Activated naive CD4-positive, alpha-beta T cell treated with anti-CD3 and anti-CD28 coated beads, Interleukin-2, amount 50 U/mL, for 16 hours (primary cell): ENCODE measurements around the gene EHMT1.

ENCODE experiments used
- DNase-seq: peaks from one replicate; pipeline ENCODE4 v3.0.0-alpha.2; 2020

EHMT1 gene

DNA sequence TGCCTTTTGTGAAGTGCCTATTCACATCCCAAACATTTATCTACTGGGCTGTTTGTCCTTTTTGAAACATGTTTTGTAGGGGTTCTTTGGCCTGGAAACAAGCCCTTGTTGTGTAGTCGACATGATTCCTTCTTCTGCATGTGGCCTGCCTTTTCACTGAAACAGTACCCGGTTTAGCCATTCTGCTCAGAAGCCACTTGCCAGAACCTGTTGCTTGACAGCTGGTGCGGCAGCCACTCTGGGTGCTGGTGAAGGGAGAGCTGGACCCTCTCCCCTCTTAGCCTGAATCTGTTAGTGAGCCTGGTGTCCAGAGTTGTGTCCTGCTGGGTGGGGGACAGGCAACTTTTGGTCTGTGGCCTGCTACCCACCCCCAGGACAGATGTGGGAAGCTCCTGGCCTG lies 129.9 kb downstream of the EHMT1 start:
- DNase-seq = no peak

DNA sequence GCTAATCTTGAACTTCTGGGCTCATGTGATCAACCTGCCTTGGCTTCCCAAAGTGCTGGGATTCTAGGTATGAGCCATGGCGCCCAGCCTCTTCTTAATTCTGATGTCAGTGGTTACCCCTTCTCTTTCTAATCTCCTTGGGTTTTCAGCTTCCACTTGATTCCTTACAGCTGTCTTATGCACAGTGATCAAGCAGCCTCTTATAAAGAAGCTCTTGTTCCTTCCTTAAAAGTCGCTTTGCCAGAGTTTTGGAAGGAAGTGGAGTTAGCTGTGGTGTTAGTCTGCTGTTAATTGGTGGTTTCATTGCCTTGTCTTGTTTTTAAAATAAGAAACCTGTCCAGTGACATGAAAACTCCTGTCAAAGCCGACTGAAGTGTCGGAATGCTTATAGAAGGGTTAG lies 130.7 kb downstream of the EHMT1 start:
- no peak for DNase-seq

DNA sequence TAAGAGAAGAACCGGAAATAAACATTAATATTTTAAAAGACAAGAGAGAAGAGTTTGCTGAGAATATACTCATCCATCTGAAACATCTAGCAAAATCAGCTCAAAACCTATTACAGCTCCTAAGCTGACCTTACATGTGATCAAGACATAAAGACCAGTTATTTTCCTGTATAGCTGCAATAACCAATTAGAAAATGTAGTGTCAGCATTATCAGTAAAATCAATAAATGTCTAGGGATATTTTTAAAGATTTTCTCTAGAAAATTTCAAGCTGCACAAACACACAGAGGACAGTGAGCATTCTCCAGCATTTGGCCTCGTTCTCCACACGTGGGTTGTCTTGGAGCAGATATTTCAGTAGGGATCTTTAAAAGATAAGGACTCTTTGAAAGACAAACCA lies 131.2 kb downstream of the EHMT1 start:
- no peak for DNase-seq

DNA sequence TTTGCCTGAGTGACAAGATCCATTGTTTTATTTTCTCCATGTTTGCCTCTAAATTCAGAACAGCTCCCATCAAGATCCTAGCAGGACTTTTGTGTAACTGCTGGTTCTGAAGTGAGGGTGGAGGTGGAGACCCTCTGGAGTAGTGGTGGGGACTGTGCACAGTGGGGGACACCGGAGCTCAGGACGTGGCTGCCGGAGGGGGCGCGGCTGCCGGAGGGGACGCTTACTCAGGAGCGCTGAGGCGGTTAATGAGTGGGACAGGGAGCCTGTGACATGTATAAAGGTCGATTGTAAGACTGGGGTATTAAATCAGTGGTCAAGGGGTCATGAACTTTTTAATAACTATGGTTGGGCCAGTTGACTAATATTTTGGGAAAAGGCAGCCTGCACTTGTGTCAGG lies 131.8 kb downstream of the EHMT1 start:
- DNase-seq = no peak

DNA sequence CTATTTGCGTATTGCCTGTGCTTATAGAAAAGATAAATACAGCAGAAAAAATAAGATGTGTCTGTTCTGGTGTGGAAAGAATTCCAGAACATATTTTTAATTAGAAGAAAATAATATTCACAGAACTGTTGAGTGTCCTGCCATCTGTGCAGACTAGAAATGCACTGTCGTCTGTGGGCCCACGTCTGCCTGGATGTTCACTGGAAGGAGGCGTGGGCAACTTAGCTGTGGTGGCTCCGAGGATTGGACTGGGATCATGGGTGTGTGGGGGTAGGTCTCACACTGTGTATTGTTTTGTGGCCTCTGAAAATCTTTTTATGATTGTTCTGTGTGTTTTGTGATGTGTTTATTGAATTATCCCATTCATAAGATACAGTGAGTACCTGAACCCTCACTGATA lies 132.8 kb downstream of the EHMT1 start:
- DNase-seq = no peak

DNA sequence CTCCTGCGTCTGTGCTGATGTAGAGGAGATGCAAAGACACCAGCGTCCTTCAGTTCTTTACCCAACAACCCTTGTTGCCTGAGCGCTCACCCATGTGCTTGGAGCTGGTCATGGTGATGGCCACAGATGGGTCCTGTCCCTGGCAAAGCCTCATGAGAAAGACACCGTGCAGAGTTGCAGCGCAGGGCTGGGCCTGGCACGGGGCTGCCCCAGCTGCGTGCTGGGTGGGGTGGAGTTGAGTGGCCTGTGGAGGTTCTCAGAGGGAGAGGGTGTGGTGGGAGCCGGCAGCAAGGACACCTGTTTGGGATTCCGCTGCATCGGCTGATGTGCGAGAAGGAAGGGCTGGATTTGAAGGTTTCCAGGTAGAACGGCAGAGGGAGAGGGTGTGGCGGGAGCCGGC lies 133.6 kb downstream of the EHMT1 start:
- no peak for DNase-seq

DNA sequence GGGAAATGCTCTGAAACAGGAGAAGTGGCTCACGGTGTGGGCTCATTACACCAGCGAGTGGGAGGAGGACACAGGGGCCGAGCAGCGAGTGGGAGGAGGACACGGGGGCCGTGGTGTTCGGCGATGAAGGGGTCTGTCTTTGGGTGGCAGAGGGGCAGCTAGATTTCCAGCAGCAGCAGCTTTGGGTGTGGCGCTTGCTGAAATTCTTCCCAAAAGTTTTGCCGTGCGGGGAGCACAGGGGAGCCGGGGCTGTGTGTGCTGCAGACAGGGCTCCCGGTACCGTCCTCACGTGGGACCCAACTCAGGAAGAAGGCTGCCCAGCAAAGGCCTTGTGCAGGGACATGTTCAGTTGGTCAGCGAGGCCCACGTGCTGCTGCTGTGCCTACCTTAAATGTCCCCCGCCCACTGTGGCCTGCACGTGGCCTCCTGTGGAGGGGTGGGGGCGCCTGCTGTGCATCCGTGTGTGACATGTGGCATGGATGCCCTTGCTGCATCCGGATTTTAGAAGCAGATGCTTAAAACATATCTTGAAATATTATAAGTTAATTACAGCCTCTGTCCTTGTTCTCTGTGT lies 134.5 kb downstream of the EHMT1 start:
- DNase-seq = no peak

DNA sequence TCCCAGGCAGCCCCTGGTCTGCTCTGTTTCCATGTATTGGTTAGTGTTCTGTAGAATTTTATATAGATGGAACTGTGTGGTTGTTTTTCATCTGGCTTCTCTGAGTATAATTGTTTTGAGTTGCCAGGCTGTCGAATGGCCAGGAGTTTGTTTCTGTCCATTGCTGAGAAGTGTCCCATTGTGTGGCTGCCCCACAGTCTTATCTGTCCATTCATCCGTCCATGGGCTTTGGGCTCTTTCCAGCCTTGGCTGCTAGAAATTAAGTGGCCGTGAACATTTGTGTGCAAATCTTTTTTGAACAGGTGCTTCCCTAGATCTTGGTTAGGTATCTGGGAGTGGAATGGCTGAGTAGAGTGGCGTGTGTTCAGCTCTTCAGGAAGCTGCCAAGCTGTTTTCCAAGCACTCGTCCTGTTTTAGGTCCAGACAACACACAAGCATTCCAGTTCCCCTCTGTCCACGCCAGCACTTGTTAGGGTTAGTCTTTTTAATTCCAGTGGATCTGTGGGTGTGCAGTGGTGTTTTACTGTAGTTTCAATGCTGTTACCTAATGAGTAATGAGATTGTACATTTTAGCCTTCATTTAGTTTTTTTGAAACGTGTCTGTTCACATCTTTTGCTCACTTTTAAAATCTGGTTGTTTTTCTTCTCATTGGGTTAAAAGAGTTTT lies 136.6 kb downstream of the EHMT1 start:
- DNase-seq = no peak

DNA sequence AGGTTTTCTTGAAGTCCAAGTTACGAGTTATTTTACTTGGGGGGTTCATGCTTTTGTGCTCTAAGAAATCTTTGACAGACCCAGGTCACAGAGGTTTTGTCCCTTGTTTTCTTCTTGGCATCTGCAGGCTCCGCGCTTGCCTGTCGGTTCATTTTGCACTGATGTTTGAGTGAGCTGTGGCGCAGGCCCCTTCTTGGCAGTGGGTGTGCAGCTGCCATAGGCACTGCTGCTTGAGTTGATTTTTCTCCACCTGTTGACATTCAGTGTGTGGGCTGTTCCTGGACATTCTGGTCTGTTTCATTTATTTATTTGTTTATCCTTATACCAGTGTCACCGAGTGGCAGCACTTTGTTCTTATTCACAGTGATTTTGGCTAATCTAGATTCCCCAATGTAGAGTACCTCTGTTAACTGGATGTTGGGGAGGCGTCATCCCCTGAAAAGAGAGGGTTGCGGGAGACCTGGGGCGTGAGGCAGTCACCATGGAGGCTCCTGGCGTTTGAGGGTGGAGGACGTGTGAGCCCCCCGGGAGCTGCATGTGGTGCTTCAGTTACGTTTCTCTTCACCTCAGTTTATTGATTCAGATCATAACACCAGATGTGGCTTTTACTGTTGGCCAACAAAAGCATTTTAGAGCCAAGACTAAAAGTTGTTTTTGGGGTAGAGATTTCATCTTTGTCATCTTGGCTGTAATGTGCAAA lies 137.4 kb downstream of the EHMT1 start:
- no peak for DNase-seq

DNA sequence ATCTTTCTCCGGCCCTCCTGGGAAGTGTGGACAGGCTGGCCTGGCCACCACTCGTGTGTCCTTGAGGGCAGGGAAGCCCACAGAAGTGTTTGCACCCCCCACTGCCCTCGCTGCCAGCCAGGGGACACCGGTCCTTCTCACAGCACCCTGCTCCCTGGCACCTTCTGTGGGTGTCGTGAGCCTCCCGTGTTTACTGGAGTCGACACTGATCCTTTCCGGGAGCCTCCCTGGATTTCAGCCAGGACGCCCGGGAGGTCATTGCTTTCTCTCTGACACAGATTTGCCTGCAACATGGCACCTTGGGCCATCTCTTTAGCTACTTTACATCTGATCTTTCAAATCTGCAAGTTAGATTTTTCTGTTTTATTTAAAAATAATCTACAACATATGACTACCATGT lies 138.3 kb downstream of the EHMT1 start:
- DNase-seq = no peak

DNA sequence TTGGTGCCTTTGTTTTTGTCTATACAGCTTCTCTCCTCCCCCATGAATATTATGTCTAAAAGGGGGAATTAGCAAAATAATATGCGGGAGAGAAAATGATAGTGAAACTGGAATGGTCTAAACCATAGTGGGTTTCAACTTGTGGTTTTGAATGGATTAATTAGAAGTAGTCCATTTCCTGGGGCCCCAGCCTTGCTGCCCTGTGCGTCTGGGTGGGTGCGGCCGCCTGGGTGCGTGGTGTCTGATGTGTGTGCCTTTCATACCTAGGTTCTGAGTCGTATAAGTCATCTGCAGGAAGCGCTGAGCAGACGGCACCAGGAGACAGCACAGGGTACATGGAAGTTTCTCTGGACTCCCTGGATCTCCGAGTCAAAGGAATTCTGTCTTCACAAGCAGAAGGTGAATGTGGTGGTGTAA lies 138.8 kb downstream of the EHMT1 start:
- DNase-seq = no peak

DNA sequence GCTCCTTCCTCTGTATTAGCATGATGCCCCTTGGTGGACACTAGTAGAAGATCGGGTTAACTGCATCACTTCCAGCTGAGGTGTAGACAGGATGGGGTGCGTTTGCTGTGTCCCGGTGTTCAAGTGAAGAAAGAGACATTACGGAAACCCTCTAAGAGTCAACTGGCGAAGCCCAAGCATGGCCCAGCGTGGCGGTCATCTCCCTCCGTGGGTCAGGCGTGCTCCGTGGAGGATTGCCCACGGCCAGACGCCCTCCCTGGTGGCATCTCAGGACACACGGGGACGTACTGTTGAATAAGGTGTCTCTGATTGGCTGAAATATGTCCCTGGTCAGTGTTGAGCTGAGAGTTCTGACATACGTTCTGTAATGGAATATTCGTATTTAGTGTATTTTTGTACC lies 139.3 kb downstream of the EHMT1 start:
- no peak for DNase-seq

DNA sequence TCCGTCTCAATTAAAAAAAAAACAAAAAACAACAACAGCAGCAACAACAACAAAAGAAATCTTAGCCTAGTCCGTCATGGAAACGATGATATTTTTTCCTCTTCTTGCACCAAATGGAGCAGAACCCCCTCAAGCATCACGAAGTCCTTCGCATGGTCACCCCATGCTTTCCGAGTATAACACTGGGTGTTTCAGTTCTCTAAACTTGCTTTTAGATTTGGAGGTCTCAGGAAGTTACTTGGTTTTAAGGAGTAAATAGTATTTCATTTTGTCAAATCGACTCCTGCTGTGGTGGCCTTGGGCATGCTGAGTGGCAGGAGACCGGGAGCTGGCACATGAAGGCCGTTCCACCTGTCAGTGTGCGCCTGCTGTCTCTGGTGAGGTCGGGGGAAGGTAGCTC lies 140.3 kb downstream of the EHMT1 start:
- DNase-seq = no peak

DNA sequence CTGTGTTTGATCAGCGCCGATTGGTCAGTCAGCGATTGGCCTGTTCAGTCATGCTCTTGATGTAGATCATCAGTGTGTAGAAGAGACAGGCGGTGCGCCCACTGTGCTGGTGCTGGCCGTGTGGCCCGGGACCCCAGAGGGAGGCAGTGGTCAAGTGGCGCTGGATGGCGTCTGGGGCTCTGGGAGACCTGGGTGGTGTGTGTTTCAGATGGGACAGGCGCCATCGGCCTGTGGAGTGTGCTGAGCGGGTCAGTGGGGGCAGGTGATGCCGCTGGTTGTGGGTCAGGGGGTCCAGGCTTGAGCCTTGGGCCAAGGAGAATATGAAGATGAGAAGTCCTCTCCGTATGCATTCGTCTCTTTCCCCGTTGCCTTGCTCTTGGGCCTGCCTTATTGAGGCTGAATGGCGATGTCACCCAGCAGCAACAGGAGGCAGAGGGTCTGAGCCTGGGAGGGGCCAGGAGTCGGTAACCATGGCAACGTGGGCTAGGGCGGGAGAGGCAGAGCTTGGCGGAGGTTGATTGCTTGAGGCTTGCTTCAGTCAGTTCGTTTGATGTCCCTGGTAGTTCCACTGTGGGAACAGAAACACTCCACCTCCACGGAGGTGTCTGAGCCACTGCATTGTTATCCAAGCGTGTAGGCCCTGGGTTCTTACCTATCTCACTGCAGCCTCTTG lies 141.0 kb downstream of the EHMT1 start:
- DNase-seq = no peak

DNA sequence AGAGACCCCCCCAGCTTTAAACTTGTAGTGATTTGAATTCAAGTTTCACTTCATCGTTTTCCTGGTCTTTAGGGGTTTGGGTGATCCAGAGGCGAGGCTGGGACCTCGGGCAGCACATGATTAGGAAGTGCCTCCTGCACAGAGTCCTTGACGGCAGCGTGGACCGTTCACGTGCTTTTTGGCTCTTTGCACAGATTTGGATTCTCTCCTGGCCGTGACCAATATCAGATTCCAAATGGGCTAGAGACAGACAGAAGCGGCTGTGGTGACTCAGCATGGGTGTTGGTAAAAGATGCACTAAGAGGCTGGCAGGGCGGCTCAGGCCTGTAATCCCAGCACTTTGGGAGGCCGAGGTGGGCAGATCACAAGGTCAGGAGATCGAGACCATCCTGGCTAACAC lies 141.6 kb downstream of the EHMT1 start:
- DNase-seq = no peak

DNA sequence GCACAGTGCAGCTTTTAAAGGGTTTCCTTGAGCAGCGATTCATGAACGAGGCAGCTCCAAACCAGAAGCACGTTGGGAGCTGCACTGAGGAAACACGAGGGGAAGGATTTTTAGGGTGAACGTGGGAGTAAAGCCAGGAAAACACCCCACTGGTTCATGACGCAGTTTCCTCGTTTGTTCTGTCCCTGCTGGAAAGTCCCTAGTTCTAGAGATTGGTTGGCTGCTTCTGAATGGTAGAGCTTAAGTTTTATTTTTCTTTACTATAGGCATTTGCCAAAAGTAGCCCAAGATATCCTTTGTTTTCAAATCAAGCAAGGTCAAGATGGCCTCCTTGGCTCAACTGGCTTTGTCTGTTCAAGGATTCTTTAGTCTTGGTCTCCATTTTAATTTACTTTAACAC lies 142.2 kb downstream of the EHMT1 start:
- no peak for DNase-seq

DNA sequence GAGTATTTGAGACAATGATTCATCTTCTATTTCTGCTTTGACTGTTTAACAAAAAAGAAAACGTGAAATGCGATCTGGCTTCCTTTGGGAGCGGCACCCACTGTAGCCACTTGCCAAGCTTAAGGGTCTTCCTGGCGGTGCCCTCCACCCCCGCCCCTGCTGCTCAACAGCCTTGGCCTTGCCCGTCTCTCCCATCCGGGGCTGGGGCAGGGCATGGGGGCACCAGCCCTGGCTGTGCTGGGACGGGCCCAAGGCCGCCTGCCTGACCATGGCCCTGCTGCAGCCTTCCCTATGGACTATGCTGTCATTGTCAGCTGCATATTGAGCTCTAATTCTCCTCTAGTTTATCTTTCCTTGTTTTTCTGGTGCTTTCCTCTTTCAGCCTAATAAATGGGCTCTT lies 143.0 kb downstream of the EHMT1 start:
- DNase-seq = no peak

DNA sequence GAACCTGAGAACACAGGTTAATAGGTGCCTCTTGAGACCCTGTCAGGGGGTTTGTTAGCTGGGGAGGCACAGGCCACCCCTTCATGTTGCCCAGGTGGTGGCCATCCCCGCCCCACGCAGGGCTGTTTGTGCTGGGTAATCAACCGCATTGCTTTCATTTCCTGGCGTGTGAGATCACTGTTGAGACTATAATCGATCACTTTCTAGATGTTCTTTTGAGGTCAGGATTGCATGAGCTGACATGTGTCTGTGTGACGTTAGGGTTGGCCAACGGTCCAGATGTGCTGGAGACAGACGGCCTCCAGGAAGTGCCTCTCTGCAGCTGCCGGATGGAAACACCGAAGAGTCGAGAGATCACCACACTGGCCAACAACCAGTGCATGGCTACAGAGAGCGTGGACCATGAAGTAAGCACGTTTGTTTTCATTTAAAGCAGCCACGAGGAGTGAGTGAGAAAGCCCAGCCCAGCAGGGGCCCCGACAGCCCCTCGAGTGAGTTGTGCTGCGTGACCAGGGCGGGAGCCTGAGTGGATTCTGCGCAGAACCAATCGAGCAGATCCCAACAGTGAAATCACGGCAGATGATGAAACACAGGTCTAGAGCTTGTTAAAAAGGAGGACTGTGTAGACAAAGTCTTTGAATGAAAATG lies 143.7 kb downstream of the EHMT1 start:
- DNase-seq = no peak

DNA sequence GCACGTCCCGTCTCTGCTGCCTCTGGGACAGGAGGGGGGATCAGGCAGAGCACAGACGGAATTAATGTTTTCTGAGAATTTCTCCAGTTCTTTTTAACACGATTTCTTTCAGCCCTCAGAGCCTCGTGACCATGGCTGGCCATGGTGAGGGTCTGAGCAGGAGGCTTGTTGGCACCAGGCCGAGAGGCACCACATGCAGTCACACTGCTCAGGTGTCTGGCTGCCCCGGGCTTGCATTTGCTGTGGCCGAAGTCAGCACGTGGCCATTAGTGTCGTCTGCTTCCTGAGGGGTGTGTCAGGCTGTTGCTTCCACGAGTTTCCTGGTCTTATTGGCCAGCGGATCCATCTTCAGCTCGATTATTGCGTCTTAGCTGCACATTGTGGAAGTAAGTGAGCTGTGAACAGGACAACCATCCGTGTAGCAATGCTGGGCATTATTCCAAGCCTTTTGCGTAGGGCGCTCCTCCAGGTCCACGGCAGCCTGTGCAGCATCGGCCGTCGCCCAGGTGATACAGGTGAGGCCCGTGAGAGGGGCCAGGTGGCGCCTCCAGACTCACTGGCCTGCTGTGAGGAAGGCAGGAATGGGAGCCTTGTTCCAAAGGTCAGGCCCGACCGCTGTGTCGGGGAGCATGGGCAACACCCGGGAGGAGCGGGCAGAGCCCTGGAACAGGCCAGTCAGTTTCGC lies 144.6 kb downstream of the EHMT1 start:
- DNase-seq = no peak

DNA sequence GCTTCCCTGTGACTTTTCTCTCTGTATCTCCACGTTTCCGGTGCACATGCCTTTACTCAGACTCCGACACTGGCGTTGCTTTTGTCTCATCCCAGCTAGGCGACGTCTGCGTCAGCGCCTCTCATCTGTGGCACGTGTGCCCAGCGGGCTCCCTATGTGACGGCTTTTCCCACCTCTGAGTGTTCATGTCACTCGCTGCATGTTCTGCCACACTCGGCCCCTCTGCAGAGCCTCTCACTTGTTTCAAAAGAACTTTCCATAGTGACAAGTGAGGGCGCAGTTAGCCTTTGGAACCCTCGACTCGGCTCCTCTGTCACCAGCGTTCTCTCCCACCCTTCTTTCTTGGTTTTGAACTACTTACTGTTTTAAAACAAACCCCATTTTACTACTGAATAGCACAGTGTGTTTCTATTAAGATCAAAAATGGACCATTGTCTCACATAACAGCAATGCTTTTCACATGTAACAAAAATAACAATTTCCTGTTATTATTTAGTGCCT lies 145.4 kb downstream of the EHMT1 start:
- no peak for DNase-seq

DNA sequence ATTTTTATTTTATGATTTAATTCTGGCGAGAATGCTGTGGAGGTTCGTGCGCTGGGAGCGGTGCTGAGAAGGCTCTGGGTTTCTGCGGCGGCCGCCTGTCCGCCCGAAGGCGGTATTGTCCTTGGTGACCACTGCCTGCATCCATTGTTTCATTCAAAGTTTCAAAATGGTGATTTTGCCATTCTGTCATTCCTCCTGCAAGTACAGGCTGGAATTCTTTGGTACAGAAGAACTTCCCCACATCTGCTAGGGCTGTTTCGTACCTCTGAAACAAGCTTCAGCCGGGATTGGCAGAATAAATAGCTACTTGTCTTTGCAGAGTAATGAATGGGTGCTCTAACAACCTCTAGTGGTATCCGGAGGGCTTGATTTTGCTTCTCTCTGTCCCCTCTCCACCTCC lies 146.2 kb downstream of the EHMT1 start:
- no peak for DNase-seq

DNA sequence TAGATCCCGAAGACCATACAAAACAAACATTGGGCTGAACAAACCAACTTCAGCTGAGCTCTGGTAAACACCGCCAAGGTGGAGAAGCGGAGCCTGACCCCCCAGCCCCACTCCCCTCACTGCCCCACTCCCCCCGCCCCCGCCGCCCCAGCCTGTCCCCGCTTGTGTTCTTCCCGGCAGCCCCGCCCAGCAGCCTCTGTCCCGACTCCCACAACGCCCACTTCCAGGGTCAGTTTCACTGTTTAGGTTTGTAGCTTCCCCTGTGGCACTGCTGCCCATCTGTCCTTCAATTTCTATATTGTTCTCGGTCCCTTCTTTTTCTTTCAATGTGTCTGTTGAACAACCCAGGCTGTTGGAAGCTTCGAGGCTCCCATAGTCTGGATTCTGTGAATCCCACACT lies 146.7 kb downstream of the EHMT1 start:
- no peak for DNase-seq

DNA sequence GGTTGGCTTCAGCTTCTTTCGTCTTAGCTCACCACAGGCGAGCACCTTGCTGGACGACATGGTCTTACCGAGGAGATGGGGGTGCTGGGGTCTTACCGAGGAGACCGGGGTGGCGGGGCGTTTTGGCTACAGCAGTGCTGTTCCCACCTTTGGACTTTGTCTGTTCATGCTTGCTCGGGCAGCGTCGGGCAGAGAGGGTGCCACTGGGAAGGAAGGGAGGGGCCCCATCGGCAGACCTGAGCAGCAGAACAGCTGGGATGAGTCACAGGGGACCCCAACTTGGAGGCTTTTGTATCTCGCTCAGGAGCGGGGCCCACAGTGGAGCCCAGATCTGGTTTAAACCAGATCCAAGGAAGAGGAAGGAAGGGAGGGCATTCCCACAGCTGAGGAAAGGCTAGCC lies 152.8 kb downstream of the EHMT1 start:
- DNase-seq = no peak
